Suprapubic skin (tissue), 3 donors: Measurements from ENCODE around the gene PPM1A.

Source experiments
- POLR2AphosphoS5 ChIP-seq, 3 donors: sonication (generic); formaldehyde crosslinking; IDR thresholded peaks; one replicate each; pipeline ENCODE4 v1.6.1; 2017; ENCODE audit warnings: antibody characterized with exemption in 3 of 3
- TF ChIP-seq, protein P1 (sequence below), 2 donors: fragments of 200-600 bp in 1 of 2; fragments of 450-650 bp in 1 of 2; sonication (generic) in 1 of 2; IDR thresholded peaks; one replicate each; pipeline ENCODE4 v1.5.1; 2016 to 2019; ENCODE audit warnings: antibody characterized with exemption in 2 of 2, mild to moderate bottlenecking in 1 of 2, moderate library complexity in 1 of 2

GRCh38 chr14:60265163-60265562 lies 16.1 kb downstream of the PPM1A start:
- TF ChIP-seq, protein P1, sequence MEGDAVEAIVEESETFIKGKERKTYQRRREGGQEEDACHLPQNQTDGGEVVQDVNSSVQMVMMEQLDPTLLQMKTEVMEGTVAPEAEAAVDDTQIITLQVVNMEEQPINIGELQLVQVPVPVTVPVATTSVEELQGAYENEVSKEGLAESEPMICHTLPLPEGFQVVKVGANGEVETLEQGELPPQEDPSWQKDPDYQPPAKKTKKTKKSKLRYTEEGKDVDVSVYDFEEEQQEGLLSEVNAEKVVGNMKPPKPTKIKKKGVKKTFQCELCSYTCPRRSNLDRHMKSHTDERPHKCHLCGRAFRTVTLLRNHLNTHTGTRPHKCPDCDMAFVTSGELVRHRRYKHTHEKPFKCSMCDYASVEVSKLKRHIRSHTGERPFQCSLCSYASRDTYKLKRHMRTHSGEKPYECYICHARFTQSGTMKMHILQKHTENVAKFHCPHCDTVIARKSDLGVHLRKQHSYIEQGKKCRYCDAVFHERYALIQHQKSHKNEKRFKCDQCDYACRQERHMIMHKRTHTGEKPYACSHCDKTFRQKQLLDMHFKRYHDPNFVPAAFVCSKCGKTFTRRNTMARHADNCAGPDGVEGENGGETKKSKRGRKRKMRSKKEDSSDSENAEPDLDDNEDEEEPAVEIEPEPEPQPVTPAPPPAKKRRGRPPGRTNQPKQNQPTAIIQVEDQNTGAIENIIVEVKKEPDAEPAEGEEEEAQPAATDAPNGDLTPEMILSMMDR (IDR thresholded peaks at IDR 0.05): no peak
- TF ChIP-seq POLR2AphosphoS5 (IDR thresholded peaks at IDR 0.05): no peak
